ES-I3 (cell line): Measurements from ENCODE around the gene KRT28.
"Not testable (repeated sequence)": the region's sequence is repeated elsewhere in the genome, so short reads cannot be mapped to it uniquely, and the experiment has no call there.

ENCODE experiments used
- H3K36me3 ChIP-seq: 2 replicates; pipeline ENCODE4 v1.6.1; 2013; ENCODE audit warnings: mild to moderate bottlenecking, low read length, control low read depth, moderate library complexity; ENCODE audit not compliant: insufficient read depth
- H3K4me1 ChIP-seq: 2 replicates; pipeline ENCODE4 v1.6.1; 2013; ENCODE audit warnings: mild to moderate bottlenecking, control low read depth, low read length; ENCODE audit not compliant: insufficient read depth
- H3K9ac ChIP-seq: 2 replicates; pipeline ENCODE4 v1.6.1; 2013; ENCODE audit warnings: low read depth, mild to moderate bottlenecking, low read length, moderate library complexity
- H3K9me3 ChIP-seq: 2 replicates; pipeline ENCODE4 v1.6.1; 2013; ENCODE audit warnings: mild to moderate bottlenecking, low read length, moderate library complexity; ENCODE audit not compliant: control insufficient read depth, insufficient read depth

The KRT28 gene

DNA sequence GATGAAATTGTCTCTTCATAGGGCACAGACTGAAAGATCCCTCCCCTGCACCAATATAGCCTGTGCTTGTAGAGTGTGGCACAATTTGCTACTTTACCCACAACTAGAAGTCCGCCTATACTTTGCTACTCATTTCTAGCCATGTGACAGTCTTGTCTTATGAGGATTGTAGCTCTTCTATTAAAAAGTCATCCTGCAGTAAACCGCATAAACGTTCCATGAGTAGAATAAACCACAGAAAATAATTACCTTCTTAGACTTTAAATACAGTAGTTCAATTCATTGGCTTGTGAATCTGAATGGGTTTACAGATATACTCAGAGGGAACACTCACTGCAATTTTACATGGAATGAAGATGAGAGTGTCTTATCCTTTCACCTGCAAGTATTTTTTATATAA, 21.8 kb downstream of the KRT28 start:
- H3K9ac ChIP-seq = no peak overlapping the region
- no peaks in the 10 kb centered on the region for H3K4me1 ChIP-seq
- H3K9me3 ChIP-seq = no peaks in the 10 kb centered on the region
- no peaks in the 10 kb centered on the region for H3K36me3 ChIP-seq

- Histone ChIP-seq H3K9ac (no peak overlapping the region), H3K36me3 (no peaks in the 10 kb centered on the region), H3K9me3 (no peaks in the 10 kb centered on the region), H3K4me1 (no peaks in the 10 kb centered on the region)
Observed at GRCh38 chr17:40777459-40777858, 22.3 kb downstream of the KRT28 start.

DNA sequence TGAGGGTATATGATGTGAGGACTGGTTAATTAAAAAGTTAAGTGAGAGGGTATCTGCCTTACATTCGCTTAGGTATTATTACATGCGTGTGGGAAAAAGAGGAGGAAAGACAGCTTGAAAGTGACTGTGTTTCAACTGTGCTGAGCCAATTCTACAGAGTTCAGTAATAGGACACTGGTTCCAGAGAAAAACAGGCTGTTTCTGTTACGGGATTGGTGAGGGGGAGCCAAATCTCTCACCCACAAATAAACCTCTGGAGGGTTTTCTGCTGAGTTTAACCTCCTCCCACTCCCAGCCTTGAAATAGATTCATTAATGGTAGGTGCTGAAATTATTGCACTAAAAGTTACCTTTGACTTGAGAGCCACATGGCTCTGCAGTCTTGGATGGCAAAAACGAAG, 23.8 kb downstream of the KRT28 start:
- H3K4me1 ChIP-seq = no peaks in the 10 kb centered on the region
- H3K9me3 ChIP-seq = no peaks in the 10 kb centered on the region
- H3K9ac ChIP-seq = no peak overlapping the region
- no peaks in the 10 kb centered on the region for H3K36me3 ChIP-seq

- Histone ChIP-seq H3K9ac (no peak within 1 kb of the TSS), H3K36me3 (no peaks in the 10 kb centered on the region), H3K4me1 (no peaks in the 10 kb centered on the region), H3K9me3 (no peaks in the 10 kb centered on the region)
Observed at GRCh38 chr17:40772101-40772500, 27.7 kb downstream of the KRT28 start, which contains the start of gene KRT26. TSS of gene KRT26 (minus strand) at chr17:40772201. CDS start at chr17:40772113, 88 bp downstream.

GRCh38 chr17:40765657-40766056, 34.1 kb downstream of the KRT28 start:
- Histone ChIP-seq H3K36me3 (no peaks in the 10 kb centered on the region), H3K4me1 (no peaks in the 10 kb centered on the region), H3K9me3 (peaks cover 10% of the 10 kb centered on the region), H3K9ac (no peak overlapping the region)

DNA sequence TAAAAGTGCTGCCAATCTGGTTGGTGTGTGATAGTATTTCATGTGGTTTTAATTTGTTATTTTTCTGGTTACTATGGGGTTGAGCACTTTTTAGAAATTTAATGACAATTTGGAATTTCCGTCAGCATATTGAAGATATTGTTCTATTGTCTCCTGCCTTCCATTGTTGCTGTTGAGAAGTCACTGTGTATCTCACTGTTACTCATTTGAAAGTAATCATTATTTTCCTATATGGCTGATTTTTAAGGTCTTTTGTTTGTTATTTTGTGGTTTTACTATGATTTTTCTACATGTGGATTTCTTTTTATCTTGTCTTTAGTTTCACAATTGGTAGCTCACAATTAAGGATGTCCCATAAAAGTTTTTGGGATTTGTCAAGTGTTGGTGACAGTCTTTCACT, 36.0 kb downstream of the KRT28 start:
- H3K9ac ChIP-seq = no peak overlapping the region
- H3K36me3 ChIP-seq = no peaks in the 10 kb centered on the region
- H3K9me3 ChIP-seq = peaks cover 14% of the 10 kb centered on the region
- no peaks in the 10 kb centered on the region for H3K4me1 ChIP-seq

- H3K36me3 ChIP-seq = no peaks in the 10 kb centered on the region
- no peak overlapping the region for H3K9ac ChIP-seq
- H3K4me1 ChIP-seq = no peaks in the 10 kb centered on the region
- peaks cover 14% of the 10 kb centered on the region for H3K9me3 ChIP-seq
Observed at GRCh38 chr17:40760105-40761016, 39.4 kb downstream of the KRT28 start.

- Histone ChIP-seq H3K9ac (no peak within 1 kb of the TSS), H3K4me1 (no peaks in the 10 kb centered on the region), H3K9me3 (peaks cover 4% of the 10 kb centered on the region; the same call in 1 of the 2 replicates), H3K36me3 (no peaks in the 10 kb centered on the region)
Observed at GRCh38 chr17:40755231-40755630, 44.5 kb downstream of the KRT28 start, which contains the start of gene KRT25. TSS of gene KRT25 (minus strand) at chr17:40755331. CDS start at chr17:40755271, 60 bp downstream.

GRCh38 chr17:40753804-40754203, 46.0 kb downstream of the KRT28 start:
- no peaks in the 10 kb centered on the region for H3K4me1 ChIP-seq
- no peak overlapping the region for H3K9ac ChIP-seq
- no peaks in the 10 kb centered on the region for H3K36me3 ChIP-seq
- no peaks in the 10 kb centered on the region for H3K9me3 ChIP-seq

DNA sequence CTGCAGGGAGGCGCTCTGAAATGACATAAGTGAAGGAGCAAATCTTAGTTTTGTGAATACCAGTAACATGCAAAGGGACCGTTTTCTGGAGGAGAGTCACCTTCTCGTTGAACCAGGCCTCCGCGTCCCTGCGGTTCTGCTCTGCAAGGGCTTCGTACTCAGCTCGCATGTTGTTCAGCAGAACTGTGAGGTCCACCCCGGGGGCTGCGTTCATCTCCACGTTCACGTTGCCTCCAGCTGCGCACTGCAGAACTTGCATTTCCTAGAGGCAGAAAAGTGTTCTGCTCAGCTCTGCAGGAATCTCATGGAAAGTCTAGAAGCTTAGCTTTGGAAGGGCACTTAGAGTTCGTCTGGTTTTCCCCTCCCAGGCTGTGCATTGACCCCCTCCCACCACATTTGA, 48.7 kb downstream of the KRT28 start:
- no peaks in the 10 kb centered on the region for H3K36me3 ChIP-seq
- H3K9ac ChIP-seq = no peak overlapping the region
- H3K9me3 ChIP-seq = no peaks in the 10 kb centered on the region
- H3K4me1 ChIP-seq = no peaks in the 10 kb centered on the region

DNA sequence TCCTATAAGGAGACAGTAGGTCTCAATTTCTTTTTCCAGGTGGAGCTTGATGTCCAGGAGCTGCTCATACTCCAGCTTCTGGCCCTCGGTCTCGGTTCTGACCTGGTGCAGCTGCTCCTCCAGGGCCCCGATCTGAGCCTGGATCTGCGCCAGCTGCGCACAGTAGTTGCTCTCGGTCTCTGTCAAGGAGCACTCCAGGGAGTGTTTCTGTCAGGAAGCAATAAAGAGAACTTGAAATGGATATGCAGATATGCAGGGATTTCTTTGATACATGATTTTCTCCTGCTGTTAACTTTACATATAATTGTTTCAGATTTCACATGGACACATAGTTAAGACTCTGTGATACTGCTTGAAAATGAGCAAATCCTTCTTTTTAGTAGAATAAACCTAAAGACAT, 49.4 kb downstream of the KRT28 start:
- Histone ChIP-seq H3K4me1 (no peaks in the 10 kb centered on the region), H3K9ac (no peak overlapping the region), H3K9me3 (no peaks in the 10 kb centered on the region), H3K36me3 (no peaks in the 10 kb centered on the region)

DNA sequence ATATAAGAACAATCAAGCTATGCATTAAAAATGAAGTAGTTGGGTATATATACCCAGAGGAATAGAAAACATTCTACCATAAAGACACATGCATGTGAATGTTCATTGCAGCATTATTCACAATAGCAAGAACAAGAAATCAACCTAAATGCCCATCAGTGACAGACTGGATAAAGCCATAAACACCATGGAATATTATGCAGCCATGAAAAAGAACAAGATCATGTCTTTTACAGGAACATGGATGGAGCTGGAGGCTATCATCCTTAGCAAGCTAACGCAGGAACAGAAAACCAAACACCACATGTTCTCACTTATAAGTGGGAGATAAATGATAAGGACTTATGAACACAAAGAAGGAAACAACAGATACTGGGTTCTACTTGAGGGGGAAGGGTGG, 51.1 kb downstream of the KRT28 start:
- not testable (repeated sequence) for H3K9me3 ChIP-seq, H3K4me1 ChIP-seq, H3K36me3 ChIP-seq, H3K9ac ChIP-seq
